IPS-18c (cell line): Measurements from ENCODE around the gene DIP2B.

Source experiments
- H3K4me3 ChIP-seq: 2 replicates; pipeline ENCODE4 v1.7.0; 2013; ENCODE audit warnings: low read depth, mild to moderate bottlenecking, low read length, moderate library complexity; ENCODE audit not compliant: insufficient read depth
- H3K9me3 ChIP-seq: one replicate; pipeline ENCODE4 v1.6.1; 2013; ENCODE audit warnings: mild to moderate bottlenecking, low read length, moderate library complexity; ENCODE audit not compliant: control insufficient read depth, insufficient read depth

Gene DIP2B

GRCh38 chr12:50614167-50614759 lies 109.5 kb downstream of the DIP2B start:
- Histone ChIP-seq H3K4me3 (no peak overlapping the region), H3K9me3 (no peaks in the 10 kb centered on the region)

- H3K9me3 ChIP-seq, result no peaks in the 10 kb centered on the region
- H3K4me3 ChIP-seq, result no peak overlapping the region
Observed at GRCh38 chr12:50615145-50615906, 110.5 kb downstream of the DIP2B start.

- H3K4me3 ChIP-seq, result no peak overlapping the region
- H3K9me3 ChIP-seq, result no peaks in the 10 kb centered on the region
Observed at GRCh38 chr12:50615907-50616296, 111.1 kb downstream of the DIP2B start.

- Histone ChIP-seq H3K4me3 (no peak overlapping the region), H3K9me3 (no peaks in the 10 kb centered on the region)
Observed at GRCh38 chr12:50617657-50618056, 112.9 kb downstream of the DIP2B start.

GRCh38 chr12:50618864-50619609 lies 114.3 kb downstream of the DIP2B start:
- Histone ChIP-seq H3K9me3 (no peaks in the 10 kb centered on the region), H3K4me3 (no peak overlapping the region)

GRCh38 chr12:50619610-50619958 lies 114.8 kb downstream of the DIP2B start:
- no peak overlapping the region for H3K4me3 ChIP-seq
- no peaks in the 10 kb centered on the region for H3K9me3 ChIP-seq

GRCh38 chr12:50620109-50620977 lies 115.6 kb downstream of the DIP2B start:
- Histone ChIP-seq H3K4me3 (no peak overlapping the region), H3K9me3 (no peaks in the 10 kb centered on the region)

GRCh38 chr12:50620978-50621360 lies 116.2 kb downstream of the DIP2B start:
- H3K4me3 ChIP-seq, result no peak overlapping the region
- no peaks in the 10 kb centered on the region for H3K9me3 ChIP-seq

- H3K9me3 ChIP-seq, result no peaks in the 10 kb centered on the region
- H3K4me3 ChIP-seq, result no peak overlapping the region; the same call in 1 of the 2 replicates
Observed at GRCh38 chr12:50621399-50622300, 116.9 kb downstream of the DIP2B start.

GRCh38 chr12:50625029-50625925 lies 120.5 kb downstream of the DIP2B start:
- H3K4me3 ChIP-seq, result no peak overlapping the region
- no peaks in the 10 kb centered on the region for H3K9me3 ChIP-seq

GRCh38 chr12:50626026-50626425 lies 121.2 kb downstream of the DIP2B start:
- Histone ChIP-seq H3K9me3 (no peaks in the 10 kb centered on the region), H3K4me3 (no peak overlapping the region)

GRCh38 chr12:50627491-50627890 lies 122.7 kb downstream of the DIP2B start:
- no peak overlapping the region for H3K4me3 ChIP-seq
- H3K9me3 ChIP-seq, result no peaks in the 10 kb centered on the region

- Histone ChIP-seq H3K9me3 (no peaks in the 10 kb centered on the region), H3K4me3 (no peak overlapping the region)
Observed at GRCh38 chr12:50628394-50628793, 123.6 kb downstream of the DIP2B start.

GRCh38 chr12:50633955-50634354 lies 129.2 kb downstream of the DIP2B start:
- no peak overlapping the region for H3K4me3 ChIP-seq

GRCh38 chr12:50634379-50634778 lies 129.6 kb downstream of the DIP2B start:
- H3K4me3 ChIP-seq, result no peak overlapping the region
- H3K9me3 ChIP-seq, result no peaks in the 10 kb centered on the region

More at GRCh38 chr12:50633955-50634354, 129.2 kb downstream of the DIP2B start:
- no peaks in the 10 kb centered on the region for H3K9me3 ChIP-seq

- no peak overlapping the region for H3K4me3 ChIP-seq
- no peaks in the 10 kb centered on the region for H3K9me3 ChIP-seq
Observed at GRCh38 chr12:50635364-50635763, 130.6 kb downstream of the DIP2B start.
